Lower leg skin (tissue), 3 donors: ENCODE measurements around the gene TLR2.

ENCODE experiments used
- CTCF ChIP-seq, 3 donors: fragments of 450-650 bp; IDR thresholded peaks; one replicate each; pipeline ENCODE4 v1.5.1; 2016; ENCODE audit warnings: antibody characterized with exemption in 3 of 3, mild to moderate bottlenecking in 3 of 3, moderate library complexity in 2 of 3
- POLR2A ChIP-seq, 2 donors: fragments of 450-650 bp; IDR thresholded peaks; one replicate each; pipeline ENCODE4 v1.6.1; 2016 to 2017; ENCODE audit warnings: antibody characterized with exemption in 2 of 2, mild to moderate bottlenecking in 1 of 2, moderate library complexity in 1 of 2

GRCh38 chr4:153755186-153755585, 71.1 kb downstream of the TLR2 start:
- TF ChIP-seq CTCF (IDR thresholded peaks at IDR 0.05): no peak
- no peak for TF ChIP-seq POLR2A (IDR thresholded peaks at IDR 0.05)
